Measurements from ENCODE around the gene MRPL12. TPM values are rescaled to one million over a fixed set of nuclear protein-coding genes. Genes with fewer than 3 reads are reported as not detected.

The MRPL12 gene
- total and polyA plus RNA-seq, 12 donors, result 24.0 to 159 (median 85.6) TPM

DNA sequence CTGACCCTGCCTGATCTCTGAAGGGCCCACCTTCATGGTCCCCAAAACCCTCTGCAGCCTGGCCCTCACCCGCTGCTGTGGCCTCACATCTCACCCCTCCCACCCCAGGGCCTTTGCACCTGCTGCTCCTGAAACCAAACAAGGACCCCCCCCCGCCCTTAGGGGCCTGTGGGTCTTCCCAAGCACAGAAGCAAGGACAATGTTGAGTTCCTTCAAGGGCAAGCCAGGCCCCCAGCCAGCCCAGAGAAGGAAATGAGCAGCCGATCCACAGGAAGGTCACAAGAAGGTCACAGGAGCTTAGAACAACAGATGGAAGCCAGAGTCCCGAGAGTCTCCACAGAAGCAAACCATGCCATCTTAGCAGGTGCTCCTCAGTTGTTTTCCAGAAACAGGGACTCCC lies 46.3 kb upstream of the MRPL12 start:
- Histone ChIP-seq H3K4me3 (no peak overlapping the region), H3K27me3 (no peaks in the 10 kb centered on the region), H3K36me3 (replicated peaks in 1 of 2) (no peaks in the 10 kb centered on the region), H3K4me1 (replicated peaks in 1 of 2) (no peaks in the 10 kb centered on the region), H3K27ac (no peak overlapping the region), H3K9me3 (replicated peaks in 1 of 3) (no peaks in the 10 kb centered on the region)
- intact Hi-C loops (cut with DNase I), result no loop called here
- TF ChIP-seq, protein P1, sequence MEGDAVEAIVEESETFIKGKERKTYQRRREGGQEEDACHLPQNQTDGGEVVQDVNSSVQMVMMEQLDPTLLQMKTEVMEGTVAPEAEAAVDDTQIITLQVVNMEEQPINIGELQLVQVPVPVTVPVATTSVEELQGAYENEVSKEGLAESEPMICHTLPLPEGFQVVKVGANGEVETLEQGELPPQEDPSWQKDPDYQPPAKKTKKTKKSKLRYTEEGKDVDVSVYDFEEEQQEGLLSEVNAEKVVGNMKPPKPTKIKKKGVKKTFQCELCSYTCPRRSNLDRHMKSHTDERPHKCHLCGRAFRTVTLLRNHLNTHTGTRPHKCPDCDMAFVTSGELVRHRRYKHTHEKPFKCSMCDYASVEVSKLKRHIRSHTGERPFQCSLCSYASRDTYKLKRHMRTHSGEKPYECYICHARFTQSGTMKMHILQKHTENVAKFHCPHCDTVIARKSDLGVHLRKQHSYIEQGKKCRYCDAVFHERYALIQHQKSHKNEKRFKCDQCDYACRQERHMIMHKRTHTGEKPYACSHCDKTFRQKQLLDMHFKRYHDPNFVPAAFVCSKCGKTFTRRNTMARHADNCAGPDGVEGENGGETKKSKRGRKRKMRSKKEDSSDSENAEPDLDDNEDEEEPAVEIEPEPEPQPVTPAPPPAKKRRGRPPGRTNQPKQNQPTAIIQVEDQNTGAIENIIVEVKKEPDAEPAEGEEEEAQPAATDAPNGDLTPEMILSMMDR (IDR thresholded peaks at IDR 0.05), result no peak
- no peak for TF ChIP-seq POLR2A (IDR thresholded peaks at IDR 0.05)
- WGBS, 4 donors, result 33 to 64% (median 58%) methylated on average over 4 of the region's 4 CpGs
- DNase-seq, result no peak

DNA sequence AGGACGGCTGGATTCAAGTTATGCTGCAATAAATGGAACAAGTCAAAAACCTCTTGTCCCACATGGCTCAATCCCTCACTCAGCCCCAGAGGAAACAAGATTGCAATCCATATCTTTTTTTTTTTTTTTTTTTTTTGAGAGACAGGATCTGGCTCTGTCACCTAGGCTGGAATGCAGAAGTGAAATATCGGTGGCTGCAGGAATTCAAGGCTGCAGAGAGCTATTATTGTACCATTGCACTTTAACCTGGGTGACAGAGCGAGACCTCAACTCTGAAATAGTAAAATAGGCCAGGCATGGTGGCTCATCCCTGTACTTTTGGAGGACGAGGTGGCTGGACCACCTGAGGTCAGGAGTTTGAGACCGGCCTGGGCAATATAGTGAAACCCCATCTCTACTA lies 44.1 kb upstream of the MRPL12 start:
- TF ChIP-seq, protein P1 (IDR thresholded peaks at IDR 0.05), result no peak
- no peak for TF ChIP-seq POLR2A (IDR thresholded peaks at IDR 0.05)
- Histone ChIP-seq H3K9me3 (replicated peaks in 1 of 3) (no peaks in the 10 kb centered on the region), H3K4me3 (no peak overlapping the region), H3K27ac (no peak overlapping the region), H3K4me1 (replicated peaks in 1 of 2) (no peaks in the 10 kb centered on the region), H3K27me3 (no peaks in the 10 kb centered on the region), H3K36me3 (replicated peaks in 1 of 2) (no peaks in the 10 kb centered on the region)
- intact Hi-C loops (cut with DNase I), result no loop called here
- DNase-seq, result peak in 2 of 7 donors; percentile 41 to 49
- 46 to 65% (median 51%) methylated on average over 5 of the region's 5 CpGs for WGBS, 4 donors

DNA sequence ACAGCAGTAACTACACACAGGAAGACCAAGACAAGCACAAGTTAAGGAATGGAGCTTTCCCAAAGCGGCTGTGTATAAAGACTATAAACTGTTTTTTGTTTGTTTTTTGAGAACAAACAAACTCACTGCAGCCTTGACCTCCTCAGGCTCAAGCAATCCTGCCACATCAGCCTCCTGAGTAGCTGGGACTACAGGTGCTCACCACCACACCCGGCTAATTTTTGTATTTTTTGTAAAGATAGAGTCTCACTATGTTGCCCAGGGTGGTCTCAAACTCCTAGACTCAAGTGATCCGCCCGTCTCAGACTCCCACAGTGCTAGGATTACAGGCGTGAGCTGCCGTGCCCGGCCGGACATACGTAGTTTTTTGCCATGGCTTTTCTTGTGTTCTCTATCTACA lies 42.7 kb upstream of the MRPL12 start:
- no peaks in the 10 kb centered on the region for H3K27me3 ChIP-seq
- TF ChIP-seq, protein P1 (IDR thresholded peaks at IDR 0.05), result no peak
- no peak for TF ChIP-seq POLR2A (IDR thresholded peaks at IDR 0.05)

DNA sequence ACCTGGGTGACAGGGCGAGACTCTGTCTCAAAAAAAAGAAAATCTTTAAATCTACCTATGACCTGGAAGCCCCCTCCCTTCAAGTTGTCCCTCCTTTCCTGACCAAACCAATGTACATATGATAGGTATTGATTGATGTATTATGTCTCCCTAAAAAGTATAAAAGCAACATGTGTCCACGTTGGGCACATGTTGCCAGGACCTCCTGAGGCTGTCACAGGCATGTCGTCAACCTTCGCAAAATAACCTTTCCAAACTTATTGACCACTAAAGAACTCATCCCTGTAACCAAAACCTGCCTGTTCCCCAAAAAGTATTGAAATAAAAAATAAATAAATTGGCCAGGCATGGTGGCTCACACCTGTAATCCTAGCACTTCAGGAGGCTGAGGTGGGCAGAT lies 41.2 kb upstream of the MRPL12 start:
- H3K4me1 ChIP-seq (replicated peaks in 1 of 2), result peaks cover 8 to 12% of the 10 kb centered on the region in 2 donors
- 89 to 96% (median 92%) methylated on average over 4 of the region's 4 CpGs for WGBS, 4 donors
- TF ChIP-seq POLR2A (IDR thresholded peaks at IDR 0.05), result no peak
- intact Hi-C loops (cut with DNase I), result no loop called here
- no peak for DNase-seq
- H3K36me3 ChIP-seq (replicated peaks in 1 of 2), result peaks cover 0 to 9% of the 10 kb centered on the region in 2 donors
- no peak overlapping the region for H3K27ac ChIP-seq
- no peak overlapping the region for H3K4me3 ChIP-seq
- H3K27me3 ChIP-seq, result no peaks in the 10 kb centered on the region
- H3K9me3 ChIP-seq (replicated peaks in 1 of 3), result no peaks in the 10 kb centered on the region

More for the DNA sequence above, 42.7 kb upstream of the MRPL12 start:
- no peak for DNase-seq
- Histone ChIP-seq H3K4me1 (replicated peaks in 1 of 2) (peaks cover 3 to 5% of the 10 kb centered on the region in 2 donors), H3K4me3 (no peak overlapping the region), H3K27ac (no peak overlapping the region), H3K9me3 (replicated peaks in 1 of 3) (no peaks in the 10 kb centered on the region), H3K36me3 (replicated peaks in 1 of 2) (peaks cover 0 to 9% of the 10 kb centered on the region in 2 donors)
- WGBS, 4 donors, result 88 to 94% (median 91%) methylated on average over 9 of the region's 9 CpGs
- intact Hi-C loops (cut with DNase I), result no loop called here

DNA sequence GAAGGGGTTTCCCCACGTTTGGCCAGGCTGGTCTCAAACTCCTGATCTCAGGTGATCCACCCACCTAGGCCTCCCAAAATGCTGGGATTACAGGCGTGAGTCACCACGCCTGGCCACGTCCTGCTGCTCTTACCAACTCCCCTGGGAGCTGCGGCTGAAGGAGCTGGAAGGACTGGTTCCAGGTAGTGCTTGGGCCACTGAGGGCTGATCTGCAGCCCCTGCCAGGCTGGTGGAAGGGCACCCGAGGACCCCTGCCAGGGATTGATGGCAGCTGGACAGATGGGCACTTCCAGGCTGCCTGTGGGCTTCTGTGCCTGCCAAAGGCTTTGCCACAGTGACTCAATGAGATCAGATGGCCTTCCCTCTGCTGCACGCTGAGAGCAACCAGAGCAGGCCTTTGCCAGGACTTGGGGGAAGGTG lies 39.1 kb upstream of the MRPL12 start:
- intact Hi-C loops (cut with DNase I), result no loop called here
- Histone ChIP-seq H3K27ac (no peak overlapping the region), H3K9me3 (replicated peaks in 1 of 3) (no peaks in the 10 kb centered on the region), H3K36me3 (replicated peaks in 1 of 2) (peaks cover 0 to 9% of the 10 kb centered on the region in 2 donors), H3K4me1 (replicated peaks in 1 of 2) (peaks cover 8 to 27% of the 10 kb centered on the region in 2 donors), H3K4me3 (no peak overlapping the region), H3K27me3 (no peaks in the 10 kb centered on the region)
- TF ChIP-seq, protein P1 (IDR thresholded peaks at IDR 0.05), result no peak
- TF ChIP-seq POLR2A (IDR thresholded peaks at IDR 0.05), result no peak
- WGBS, 4 donors, result 60 to 100% (median 80%) methylated on average over 1 to 7 of the region's 7 CpGs
- DNase-seq, result no peak
